DND-41 (cell line): ENCODE measurements around the gene ITSN1.

Experiments
- ATAC-seq: fragments of 200-7000 bp; cut with Tn5 transposase; 3 replicates; pipeline ENCODE4 v1.9.1; 2021; ENCODE audit warnings: low read depth; ENCODE audit not compliant: insufficient read depth
- DNase-seq: peaks from one replicate; pipeline ENCODE4 v3.0.0-alpha.2; 2020
- H2AFZ ChIP-seq: 2 replicates; pipeline ENCODE4 v1.6.0; 2012; ENCODE audit warnings: low read depth, low read length
- H3K27ac ChIP-seq: 2 replicates; pipeline ENCODE4 v1.5.1; 2012; ENCODE audit warnings: low read length, inconsistent platforms
- H3K27me3 ChIP-seq: fragments of 200-600 bp; sonication (generic); 2 replicates; pipeline ENCODE4 v1.6.0; 2012; ENCODE audit warnings: low read length, mild to moderate bottlenecking, inconsistent platforms; ENCODE audit not compliant: insufficient read depth, poor library complexity
- H3K36me3 ChIP-seq: 2 replicates; pipeline ENCODE4 v1.5.1; 2012; ENCODE audit warnings: low read length, inconsistent platforms; ENCODE audit not compliant: insufficient read depth
- H3K4me1 ChIP-seq: 2 replicates; pipeline ENCODE4 v1.5.1; 2012; ENCODE audit warnings: mild to moderate bottlenecking, low read length; ENCODE audit not compliant: insufficient read depth
- H3K4me2 ChIP-seq: 2 replicates; pipeline ENCODE4 v1.6.0; 2012; ENCODE audit warnings: mild to moderate bottlenecking, moderate library complexity, low read length, inconsistent platforms; ENCODE audit not compliant: insufficient read depth
- H3K4me3 ChIP-seq, 2 experiments: fragments of 200-600 bp in 1 of 2; shearing (Covaris generic) in 1 of 2; 2 replicates each; pipeline ENCODE4 v1.5.1; 2012 to 2016; ENCODE audit warnings: inconsistent platforms in 2 of 2, low read length in 2 of 2, mild to moderate bottlenecking in 2 of 2, low read depth in 1 of 2, moderate library complexity in 1 of 2
- H3K79me2 ChIP-seq: 2 replicates; pipeline ENCODE4 v1.6.0; 2012; ENCODE audit warnings: low read length, inconsistent platforms; ENCODE audit not compliant: insufficient read depth
- H3K9ac ChIP-seq: 2 replicates; pipeline ENCODE4 v1.6.0; 2012; ENCODE audit warnings: low read depth, mild to moderate bottlenecking, inconsistent platforms, low read length, moderate library complexity
- H3K9me3 ChIP-seq: 2 replicates; pipeline ENCODE4 v1.5.1; 2012; ENCODE audit warnings: low read length, moderate library complexity, mild to moderate bottlenecking, inconsistent platforms; ENCODE audit not compliant: insufficient read depth, severe bottlenecking
- H4K20me1 ChIP-seq: 2 replicates; pipeline ENCODE4 v1.6.0; 2012; ENCODE audit warnings: low read length; ENCODE audit not compliant: insufficient read depth
- EZH2 ChIP-seq: IDR thresholded peaks from 3 replicates; pipeline ENCODE4 v1.6.1; 2012; ENCODE audit warnings: borderline replicate concordance, low read depth, mild to moderate bottlenecking, moderate library complexity, low read length, inconsistent platforms; ENCODE audit not compliant: severe bottlenecking
- TF ChIP-seq, protein P1 (sequence below): IDR thresholded peaks from 2 replicates; pipeline ENCODE4 v1.5.1; 2012; ENCODE audit warnings: borderline replicate concordance, low read length, moderate library complexity, mild to moderate bottlenecking; ENCODE audit not compliant: poor library complexity, severe bottlenecking; ENCODE audit errors: extremely low read depth

Gene ITSN1

DNA sequence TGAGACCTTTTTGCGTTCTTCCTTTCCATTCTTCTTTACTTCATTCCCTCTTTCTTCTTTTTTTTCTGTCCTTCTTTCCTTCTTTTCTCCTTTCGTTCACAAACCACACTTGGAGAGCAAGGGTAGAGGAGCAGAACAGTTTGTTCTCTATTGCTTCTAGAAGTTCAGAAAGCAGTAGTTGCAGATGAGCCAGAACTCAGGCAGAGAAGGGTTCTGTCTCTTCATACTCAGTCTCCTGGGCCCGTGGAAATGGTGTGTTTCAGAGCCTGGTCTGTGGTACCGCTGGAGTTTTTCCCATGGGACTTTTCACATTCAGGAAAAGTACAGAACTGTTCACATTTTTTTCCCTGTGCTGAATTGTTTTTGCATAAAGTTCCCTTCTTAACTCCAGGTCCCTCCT, 186.3 kb downstream of the ITSN1 start:
- no peaks in the 10 kb centered on the region for H3K36me3 ChIP-seq
- no peak overlapping the region for H3K9ac ChIP-seq
- no peak overlapping the region for H3K4me2 ChIP-seq
- no peak overlapping the region for H3K4me3 ChIP-seq
- no peaks in the 10 kb centered on the region for H4K20me1 ChIP-seq
- H3K4me1 ChIP-seq = no peaks in the 10 kb centered on the region
- H2AFZ ChIP-seq = no peak overlapping the region
- H3K27ac ChIP-seq = no peak overlapping the region
- ATAC-seq (no peak), DNase-seq (no peak)
- H3K9me3 ChIP-seq = no peaks in the 10 kb centered on the region
- H3K27me3 ChIP-seq = no peaks in the 10 kb centered on the region
- no peaks in the 10 kb centered on the region for H3K79me2 ChIP-seq
- TF ChIP-seq, protein P1, sequence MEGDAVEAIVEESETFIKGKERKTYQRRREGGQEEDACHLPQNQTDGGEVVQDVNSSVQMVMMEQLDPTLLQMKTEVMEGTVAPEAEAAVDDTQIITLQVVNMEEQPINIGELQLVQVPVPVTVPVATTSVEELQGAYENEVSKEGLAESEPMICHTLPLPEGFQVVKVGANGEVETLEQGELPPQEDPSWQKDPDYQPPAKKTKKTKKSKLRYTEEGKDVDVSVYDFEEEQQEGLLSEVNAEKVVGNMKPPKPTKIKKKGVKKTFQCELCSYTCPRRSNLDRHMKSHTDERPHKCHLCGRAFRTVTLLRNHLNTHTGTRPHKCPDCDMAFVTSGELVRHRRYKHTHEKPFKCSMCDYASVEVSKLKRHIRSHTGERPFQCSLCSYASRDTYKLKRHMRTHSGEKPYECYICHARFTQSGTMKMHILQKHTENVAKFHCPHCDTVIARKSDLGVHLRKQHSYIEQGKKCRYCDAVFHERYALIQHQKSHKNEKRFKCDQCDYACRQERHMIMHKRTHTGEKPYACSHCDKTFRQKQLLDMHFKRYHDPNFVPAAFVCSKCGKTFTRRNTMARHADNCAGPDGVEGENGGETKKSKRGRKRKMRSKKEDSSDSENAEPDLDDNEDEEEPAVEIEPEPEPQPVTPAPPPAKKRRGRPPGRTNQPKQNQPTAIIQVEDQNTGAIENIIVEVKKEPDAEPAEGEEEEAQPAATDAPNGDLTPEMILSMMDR = no peak
- no peak for TF ChIP-seq EZH2

DNA sequence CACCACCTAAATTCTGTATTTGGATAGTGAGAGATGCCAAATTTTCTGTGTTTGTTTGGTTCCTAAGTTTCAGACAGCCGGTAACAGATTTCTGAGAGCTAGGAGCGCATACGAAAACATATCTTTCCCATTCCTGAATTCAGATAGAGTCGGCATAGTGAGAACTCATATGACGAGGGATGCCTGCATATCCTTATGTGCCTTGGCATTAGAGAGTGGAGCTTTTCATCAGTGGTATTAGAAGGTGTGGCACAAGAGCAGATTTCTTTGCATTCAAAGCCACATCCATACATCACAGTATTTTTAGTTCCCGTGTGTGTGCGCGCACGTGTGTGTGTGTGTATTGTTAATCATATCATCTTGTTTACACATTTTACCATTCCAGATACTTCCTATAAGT, 187.5 kb downstream of the ITSN1 start:
- Histone ChIP-seq H3K36me3 (no peaks in the 10 kb centered on the region), H3K4me2 (no peak overlapping the region), H2AFZ (no peak overlapping the region), H3K9ac (no peak overlapping the region), H3K27me3 (no peaks in the 10 kb centered on the region), H3K9me3 (no peaks in the 10 kb centered on the region), H4K20me1 (no peaks in the 10 kb centered on the region), H3K79me2 (no peaks in the 10 kb centered on the region), H3K4me1 (no peaks in the 10 kb centered on the region), H3K27ac (no peak overlapping the region), H3K4me3 (no peak overlapping the region)
- DNase-seq (no peak), ATAC-seq (no peak)
- no peak for TF ChIP-seq EZH2
- TF ChIP-seq, protein P1 = no peak

DNA sequence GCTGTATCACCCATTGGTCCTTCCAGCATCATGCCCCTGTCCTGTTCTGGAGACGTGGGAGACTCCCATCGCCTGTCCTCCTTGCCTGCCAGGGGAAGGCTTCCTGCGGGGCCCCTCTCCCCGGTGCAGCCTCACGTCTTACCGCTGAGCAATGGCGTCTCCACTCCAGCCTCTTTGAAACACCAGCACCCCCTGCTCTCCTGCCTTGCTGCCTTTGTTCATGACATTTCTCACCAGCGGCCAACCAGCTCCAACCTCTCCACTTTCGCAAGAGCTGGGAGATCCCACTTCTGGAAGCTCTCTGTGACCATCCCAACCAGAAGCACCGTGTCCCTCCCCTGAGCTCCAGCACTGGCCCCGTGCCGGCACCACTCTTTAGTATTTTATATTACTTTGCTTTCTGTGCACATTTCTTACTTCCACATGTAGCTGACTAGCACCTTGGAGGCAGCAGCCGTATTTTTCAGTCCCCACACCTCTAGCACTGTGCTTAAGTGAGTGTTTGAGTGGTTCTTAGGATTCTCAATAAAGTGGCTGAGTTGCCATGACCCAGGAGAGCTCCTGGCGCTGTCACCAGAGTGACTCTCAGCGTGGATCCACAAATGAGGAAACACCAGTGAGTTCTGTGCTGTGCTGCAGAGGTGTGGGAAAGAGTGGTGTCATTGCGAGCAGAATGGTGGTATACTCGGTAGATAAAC, 189.8 kb downstream of the ITSN1 start:
- ATAC-seq (no peak), DNase-seq (no peak)
- no peaks in the 10 kb centered on the region for H3K9me3 ChIP-seq
- H3K9ac ChIP-seq = no peak overlapping the region
- H3K4me1 ChIP-seq = no peaks in the 10 kb centered on the region
- no peak overlapping the region for H3K4me3 ChIP-seq
- no peaks in the 10 kb centered on the region for H3K27me3 ChIP-seq
- no peaks in the 10 kb centered on the region for H4K20me1 ChIP-seq
- no peaks in the 10 kb centered on the region for H3K36me3 ChIP-seq
- TF ChIP-seq, protein P1 = no peak
- TF ChIP-seq EZH2 = no peak
- no peaks in the 10 kb centered on the region for H3K79me2 ChIP-seq
- H3K27ac ChIP-seq = no peak overlapping the region
- no peak overlapping the region for H2AFZ ChIP-seq
- H3K4me2 ChIP-seq = no peak overlapping the region
